ENCODE data around the gene KCTD2.

KCTD2 gene

GRCh38 chr17:75075597-75076336, 28.7 kb downstream of the KCTD2 start:
- no peak for DNase-seq (ENCODE audit: low read depth, low spot score)
- no peak for TF ChIP-seq CTCF (IDR thresholded peaks at IDR 0.05; ENCODE audit: insufficient read depth, low read length, missing control alignments)
- POLR2A ChIA-PET = interaction anchor here (0.7 kb wide), 1 partner anchor 96 kb away, joined by 4 read pairs; no protein-coding TSS in a partner anchor
- CTCF ChIA-PET = interaction anchor here (0.9 to 11.0 kb wide), 7 partner anchors 8 to 125 kb away, joined by 3 to 115 read pairs (median 5); partner anchors contain the start of gene NT5C
- H3K4me3 ChIP-seq (ENCODE audit: low read depth, low read length) = no peak overlapping the region

GRCh38 chr17:75077072-75077495, 30.1 kb downstream of the KCTD2 start:
- ChIA-PET CTCF (interaction anchor here (1.5 to 11.0 kb wide), 3 partner anchors 17 to 124 kb away, joined by 4 to 115 read pairs (median 4); partner anchors contain the start of gene NT5C), POLR2A (no interaction called here)
- no peak overlapping the region for H3K4me3 ChIP-seq (ENCODE audit: low read depth, low read length)
- TF ChIP-seq CTCF (IDR thresholded peaks at IDR 0.05; ENCODE audit: insufficient read depth, low read length, missing control alignments) = no peak
- DNase-seq (ENCODE audit: low read depth, low spot score) = no peak

GRCh38 chr17:75077496-75078283, 30.7 kb downstream of the KCTD2 start:
- CTCF ChIA-PET = interaction anchor here (0.9 to 11.0 kb wide), 9 partner anchors 8 to 123 kb away, joined by 3 to 115 read pairs (median 4); partner anchors contain the start of gene NT5C
- no peak for DNase-seq (ENCODE audit: low read depth, low spot score)

GRCh38 chr17:75078284-75079022, 31.4 kb downstream of the KCTD2 start:
- CTCF ChIA-PET = interaction anchor here (0.8 to 11.0 kb wide), 9 partner anchors 9 to 71 kb away, joined by 3 to 115 read pairs (median 4); no protein-coding TSS in a partner anchor
- POLR2A ChIA-PET = interaction anchor here (0.6 to 1.6 kb wide), 3 partner anchors 10 to 24 kb away, joined by 3 to 11 read pairs (median 3); partner anchors contain the start of gene SLC16A5
- H3K4me3 ChIP-seq (ENCODE audit: low read depth, low read length) = no peak overlapping the region
- no peak for TF ChIP-seq CTCF (IDR thresholded peaks at IDR 0.05; ENCODE audit: insufficient read depth, low read length, missing control alignments)
- DNase-seq (ENCODE audit: low read depth, low spot score) = no peak

More at GRCh38 chr17:75077496-75078283, 30.7 kb downstream of the KCTD2 start:
- no peak overlapping the region for H3K4me3 ChIP-seq (ENCODE audit: low read depth, low read length)
- POLR2A ChIA-PET = interaction anchor here (0.6 to 1.6 kb wide), 3 partner anchors 10 to 23 kb away, joined by 3 to 11 read pairs (median 3); partner anchors contain the start of gene SLC16A5
- peak; percentile 8 for TF ChIP-seq CTCF (IDR thresholded peaks at IDR 0.05; ENCODE audit: insufficient read depth, low read length, missing control alignments)

GRCh38 chr17:75079023-75079373, 32.0 kb downstream of the KCTD2 start:
- no peak for DNase-seq (ENCODE audit: low read depth, low spot score)
- no peak for TF ChIP-seq CTCF (IDR thresholded peaks at IDR 0.05; ENCODE audit: insufficient read depth, low read length, missing control alignments)
- CTCF ChIA-PET = interaction anchor here (0.8 to 11.0 kb wide), 8 partner anchors 9 to 70 kb away, joined by 3 to 115 read pairs (median 5); no protein-coding TSS in a partner anchor
- POLR2A ChIA-PET = interaction anchor here (1.6 kb wide), 1 partner anchor 9 kb away, joined by 11 read pairs; the partner anchor contains the start of gene SLC16A5
- H3K4me3 ChIP-seq (ENCODE audit: low read depth, low read length) = no peak overlapping the region

Measured in AG04449 (cell line).